ENCODE results near the gene BTBD16. TPM values are rescaled to one million over a fixed set of nuclear protein-coding genes. Genes with fewer than 3 reads are reported as not detected.

BTBD16 gene
- total RNA-seq, 1 experiment from 2014 or later = not detected

GRCh38 chr10:122323941-122324675, 53.0 kb downstream of the BTBD16 start:
- Mint-ChIP-seq H3K9me3 (peaks cover 7% of the 10 kb centered on the region), H3K4me1 (peaks cover 7% of the 10 kb centered on the region; the same call in 1 of the 2 replicates), H3K27me3 (ENCODE audit: low read depth) (no peaks in the 10 kb centered on the region; the same call in 1 of the 2 replicates), H3K4me3 (no peak overlapping the region), H3K27ac (no peak overlapping the region), H3K36me3 (no peaks in the 10 kb centered on the region)
- ChIA-PET CTCF (interaction anchor here (1.0 to 1.3 kb wide), 3 partner anchors 25 to 56 kb away, joined by 3 to 5 read pairs (median 3); no protein-coding TSS in a partner anchor), POLR2A (no interaction called here)
- TF ChIP-seq GTF2I (CRISPR knock-in tag; conservative IDR thresholded peaks at IDR 0.05) = no peak
- no peak for TF ChIP-seq CREB1 (CRISPR knock-in tag; IDR thresholded peaks at IDR 0.05)
- no peak for TF ChIP-seq JAZF1 (CRISPR knock-in tag; IDR thresholded peaks at IDR 0.05)
- ATAC-seq (no peak), DNase-seq (ENCODE audit: low spot score) (no peak)

DNA sequence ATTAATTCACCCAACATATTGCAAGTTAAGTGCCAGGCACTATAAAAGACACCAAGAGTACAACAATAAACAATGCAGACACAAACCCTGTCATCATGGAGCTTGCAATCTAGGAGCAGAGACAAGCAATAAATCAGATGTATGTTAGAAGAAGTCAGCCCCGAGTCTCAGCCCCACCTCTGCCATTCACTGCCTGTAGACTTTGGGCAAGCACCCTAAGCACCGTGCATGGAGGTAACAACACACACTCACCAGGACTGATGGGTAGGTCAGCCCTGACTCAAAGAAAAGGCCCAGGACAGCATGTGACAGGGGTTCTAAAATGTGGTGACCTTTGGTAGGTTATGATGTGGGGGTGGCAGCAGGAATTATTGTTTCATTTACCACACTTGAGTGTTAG, 54.1 kb downstream of the BTBD16 start:
- ATAC-seq = no peak
- no peak for DNase-seq (ENCODE audit: low spot score)
- Mint-ChIP-seq H3K27me3 (ENCODE audit: low read depth) (peaks cover 3% of the 10 kb centered on the region), H3K4me3 (no peak overlapping the region), H3K36me3 (no peaks in the 10 kb centered on the region), H3K9me3 (peaks cover 7% of the 10 kb centered on the region), H3K27ac (no peak overlapping the region), H3K4me1 (peaks cover 17% of the 10 kb centered on the region)
- POLR2A ChIA-PET = no interaction called here
- CTCF ChIA-PET = no interaction called here
- no peak for TF ChIP-seq FOXP4 (CRISPR knock-in tag; IDR thresholded peaks at IDR 0.05)
- no peak for TF ChIP-seq ERG (CRISPR knock-in tag; IDR thresholded peaks at IDR 0.05)
- no peak for TF ChIP-seq ZNF121 (CRISPR knock-in tag; IDR thresholded peaks at IDR 0.05)
- no peak for TF ChIP-seq GRHL2 (CRISPR knock-in tag; IDR thresholded peaks at IDR 0.05; ENCODE audit: insufficient replicate concordance, severe bottlenecking)
- no peak for TF ChIP-seq E2F4 (CRISPR knock-in tag; IDR thresholded peaks at IDR 0.05; ENCODE audit: borderline replicate concordance, low read depth)
- TF ChIP-seq ZNF232 (CRISPR knock-in tag; IDR thresholded peaks at IDR 0.05) = no peak
- TF ChIP-seq JAZF1 (CRISPR knock-in tag; IDR thresholded peaks at IDR 0.05) = no peak
- TF ChIP-seq NFATC4 (CRISPR knock-in tag; IDR thresholded peaks at IDR 0.05) = no peak
- TF ChIP-seq, protein P1, sequence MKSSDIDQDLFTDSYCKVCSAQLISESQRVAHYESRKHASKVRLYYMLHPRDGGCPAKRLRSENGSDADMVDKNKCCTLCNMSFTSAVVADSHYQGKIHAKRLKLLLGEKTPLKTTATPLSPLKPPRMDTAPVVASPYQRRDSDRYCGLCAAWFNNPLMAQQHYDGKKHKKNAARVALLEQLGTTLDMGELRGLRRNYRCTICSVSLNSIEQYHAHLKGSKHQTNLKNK (CRISPR knock-in tag; IDR thresholded peaks at IDR 0.05) = no peak
- TF ChIP-seq GABPB1 (CRISPR knock-in tag; IDR thresholded peaks at IDR 0.05) = no peak
- no peak for TF ChIP-seq SMAD4 (CRISPR knock-in tag; IDR thresholded peaks at IDR 0.05)

DNA sequence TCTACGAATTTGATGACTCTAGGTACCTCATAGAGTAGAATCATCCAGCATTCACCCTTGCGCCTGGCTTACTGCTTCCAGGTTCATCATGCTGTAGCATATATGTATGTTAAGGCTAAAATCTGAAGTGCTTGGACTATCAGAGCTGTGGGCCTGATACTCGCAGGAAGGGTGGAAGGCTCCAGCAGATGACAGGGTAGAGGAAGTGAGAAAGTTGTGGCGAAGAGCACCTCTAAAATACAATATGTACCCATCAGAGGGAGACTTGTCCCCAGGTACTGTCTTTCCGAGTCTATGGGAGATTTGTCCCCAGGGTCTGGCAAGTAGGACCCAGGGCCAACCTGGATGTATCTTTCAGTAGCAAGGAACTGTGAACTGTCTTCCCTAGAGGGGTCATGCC, 55.3 kb downstream of the BTBD16 start:
- peaks cover 3% of the 10 kb centered on the region for H3K27me3 Mint-ChIP-seq (ENCODE audit: low read depth)
- H3K4me3 Mint-ChIP-seq = no peak overlapping the region
- peaks cover 21% of the 10 kb centered on the region for H3K4me1 Mint-ChIP-seq
- no peak overlapping the region for H3K27ac Mint-ChIP-seq
- no peak for DNase-seq (ENCODE audit: low spot score)
- no peaks in the 10 kb centered on the region for H3K36me3 Mint-ChIP-seq
- ChIA-PET POLR2A (no interaction called here), CTCF (no interaction called here)
- peaks cover 7% of the 10 kb centered on the region for H3K9me3 Mint-ChIP-seq
- TF ChIP-seq CREB1 (CRISPR knock-in tag; IDR thresholded peaks at IDR 0.05) = no peak
- TF ChIP-seq, protein P2, sequence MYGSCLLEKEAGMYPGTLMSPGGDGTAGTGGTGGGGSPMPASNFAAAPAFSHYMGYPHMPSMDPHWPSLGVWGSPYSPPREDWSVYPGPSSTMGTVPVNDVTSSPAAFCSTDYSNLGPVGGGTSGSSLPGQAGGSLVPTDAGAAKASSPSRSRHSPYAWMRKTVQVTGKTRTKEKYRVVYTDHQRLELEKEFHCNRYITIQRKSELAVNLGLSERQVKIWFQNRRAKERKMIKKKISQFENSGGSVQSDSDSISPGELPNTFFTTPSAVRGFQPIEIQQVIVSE (CRISPR knock-in tag; IDR thresholded peaks at IDR 0.05; ENCODE audit: borderline replicate concordance) = no peak
- TF ChIP-seq ESRRA (CRISPR knock-in tag; IDR thresholded peaks at IDR 0.05; ENCODE audit: borderline replicate concordance) = no peak
- TF ChIP-seq RORB (CRISPR knock-in tag; IDR thresholded peaks at IDR 0.05) = no peak
- TF ChIP-seq ZNF396 (CRISPR knock-in tag; IDR thresholded peaks at IDR 0.05; ENCODE audit: borderline replicate concordance) = no peak
- TF ChIP-seq NR3C1 (CRISPR knock-in tag; conservative IDR thresholded peaks at IDR 0.05; ENCODE audit: low read depth) = no peak
- TF ChIP-seq CBFB (CRISPR knock-in tag; IDR thresholded peaks at IDR 0.05; ENCODE audit: low read depth) = no peak
- ATAC-seq = no peak
